Smooth muscle cell (in vitro differentiated cells): ENCODE measurements around the gene TTBK1. TPM values are rescaled to one million over a fixed set of nuclear protein-coding genes. Genes with fewer than 3 reads are reported as not detected.

Experiments used
- DNase-seq: peaks from one replicate; lab custom pipeline; 2025; ENCODE audit not compliant: unreplicated experiment; lab: John Stamatoyannopoulos, UW
- H2AFZ ChIP-seq: fragments of 200-600 bp; sonication (generic); 2 replicates; pipeline ENCODE4 v1.6.0; 2016; ENCODE audit warnings: antibody characterized with exemption, low read depth, mild to moderate bottlenecking
- H3F3A ChIP-seq: fragments of 200-600 bp; sonication (generic); 2 replicates; pipeline ENCODE4 v1.6.0; 2017; ENCODE audit warnings: antibody characterized with exemption, low read depth
- H3K27ac ChIP-seq: fragments of 200-600 bp; sonication (generic); 2 replicates; pipeline ENCODE4 v1.5.1; 2016; ENCODE audit warnings: low read depth, mild to moderate bottlenecking
- H3K27me3 ChIP-seq: fragments of 200-600 bp; sonication (generic); 2 replicates; pipeline ENCODE4 v1.6.1; 2016; ENCODE audit warnings: low read depth, mild to moderate bottlenecking
- H3K36me3 ChIP-seq: fragments of 200-600 bp; sonication (generic); 2 replicates; pipeline ENCODE4 v1.5.1; 2016; ENCODE audit warnings: low read depth
- H3K4me1 ChIP-seq: fragments of 200-600 bp; sonication (generic); 2 replicates; pipeline ENCODE4 v1.5.1; 2016; ENCODE audit warnings: low read depth
- H3K4me2 ChIP-seq: fragments of 200-600 bp; sonication (generic); 2 replicates; pipeline ENCODE4 v1.6.0; 2016; ENCODE audit warnings: mild to moderate bottlenecking
- H3K4me3 ChIP-seq: fragments of 200-600 bp; sonication (generic); 2 replicates; pipeline ENCODE4 v1.5.1; 2016; ENCODE audit warnings: mild to moderate bottlenecking
- H3K79me2 ChIP-seq: fragments of 200-600 bp; sonication (generic); 2 replicates; pipeline ENCODE4 v1.6.0; 2016; ENCODE audit warnings: low read depth, mild to moderate bottlenecking
- H3K9ac ChIP-seq: fragments of 200-600 bp; sonication (generic); 2 replicates; pipeline ENCODE4 v1.6.0; 2016; ENCODE audit warnings: low read depth
- H3K9me3 ChIP-seq: fragments of 200-600 bp; sonication (generic); replicated peaks from 2 replicates; pipeline ENCODE4 v1.5.1; 2016; ENCODE audit warnings: low read depth
- H4K20me1 ChIP-seq: fragments of 200-600 bp; sonication (generic); 2 replicates; pipeline ENCODE4 v1.6.0; 2016; ENCODE audit warnings: low read depth
- WGBS: methylation state at CpG from one replicate; pipeline ENCODE4 v1.1.7; 2016; ENCODE audit warnings: low lambda C conversion rate; 5-methylcytosine and 5-hydroxymethylcytosine counted together
- polyA plus RNA-seq: library from polyadenylated mRNA; unstranded; fragments of >200 nt; fragmentation: Nextera tagmentation; extraction: Ambion mirVana; gene quantifications from 2 replicates; pipeline ENCODE4 v1.2.1, GENCODE V29; 2016
- total RNA-seq: library from RNA; depleted of rRNA; stranded (reverse); fragments of >200 nt; gene quantifications from 2 replicates; pipeline ENCODE4 v1.2.3, GENCODE V29; 2014
- TF ChIP-seq, protein P1 (sequence below): fragments of 200-600 bp; sonication (generic); IDR thresholded peaks from 2 replicates; pipeline ENCODE4 v1.5.1; 2017; ENCODE audit warnings: borderline replicate concordance, mild to moderate bottlenecking, antibody characterized with exemption; ENCODE audit not compliant: insufficient read depth, poor library complexity, severe bottlenecking

TTBK1 gene
- total and polyA plus RNA-seq, 2 experiments from 2014 or later: not detected

DNA sequence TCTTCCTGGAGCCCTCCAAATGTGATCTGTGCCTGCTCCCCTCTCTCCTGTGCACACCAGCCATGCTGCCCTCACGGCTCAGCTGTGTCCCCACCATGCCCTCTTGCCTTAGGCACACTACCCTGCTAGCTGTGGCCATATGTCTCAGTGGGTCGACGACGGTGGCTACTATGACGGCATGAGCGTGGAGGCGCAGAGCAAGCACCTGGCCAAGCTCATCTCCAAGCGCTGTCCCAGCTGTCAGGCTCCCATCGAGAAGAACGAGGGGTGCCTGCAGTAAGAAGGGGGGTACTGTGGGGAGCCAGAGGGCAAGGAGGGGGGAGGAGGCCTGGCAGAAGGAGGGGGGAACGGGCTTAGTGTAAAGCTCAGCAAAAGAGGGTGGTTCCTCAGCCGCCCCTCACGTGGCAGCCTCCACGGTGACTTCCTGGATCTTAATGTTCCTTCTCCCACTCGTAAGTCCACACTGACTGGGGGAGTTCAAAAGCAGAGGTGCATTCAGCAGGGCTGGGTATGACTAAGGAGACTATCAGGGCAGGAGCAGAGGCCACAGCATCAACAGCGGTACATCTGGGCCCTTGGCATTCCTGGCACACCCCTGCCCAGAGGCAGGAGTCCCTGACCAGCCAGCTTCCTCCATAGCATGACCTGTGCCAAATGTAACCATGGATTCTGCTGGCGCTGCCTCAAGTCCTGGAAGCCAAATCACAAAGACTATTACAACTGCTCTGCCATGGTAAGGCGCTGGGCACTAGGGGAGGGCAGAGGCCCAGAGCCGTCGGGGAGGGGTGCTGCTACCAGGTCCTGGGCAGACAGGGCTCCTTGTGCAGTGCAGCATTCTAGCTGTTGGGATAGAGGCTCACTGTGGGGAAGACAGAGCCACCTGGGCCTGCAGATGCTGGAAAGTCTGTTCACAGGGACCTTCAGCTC, 22.0 kb upstream of the TTBK1 start:
- WGBS: 90% methylated on average over 20 of the region's 20 CpGs
- Histone ChIP-seq H3K4me3 (no peak overlapping the region), H3K27ac (no peak overlapping the region), H3K4me2 (no peak overlapping the region), H4K20me1 (no peaks in the 10 kb centered on the region), H3K4me1 (no peaks in the 10 kb centered on the region), H2AFZ (no peak overlapping the region), H3K9me3 (no peaks in the 10 kb centered on the region), H3K79me2 (no peaks in the 10 kb centered on the region), H3K9ac (no peak overlapping the region), H3F3A (no peaks in the 10 kb centered on the region), H3K36me3 (no peaks in the 10 kb centered on the region), H3K27me3 (no peaks in the 10 kb centered on the region)
- no peak for DNase-seq
- TF ChIP-seq, protein P1, sequence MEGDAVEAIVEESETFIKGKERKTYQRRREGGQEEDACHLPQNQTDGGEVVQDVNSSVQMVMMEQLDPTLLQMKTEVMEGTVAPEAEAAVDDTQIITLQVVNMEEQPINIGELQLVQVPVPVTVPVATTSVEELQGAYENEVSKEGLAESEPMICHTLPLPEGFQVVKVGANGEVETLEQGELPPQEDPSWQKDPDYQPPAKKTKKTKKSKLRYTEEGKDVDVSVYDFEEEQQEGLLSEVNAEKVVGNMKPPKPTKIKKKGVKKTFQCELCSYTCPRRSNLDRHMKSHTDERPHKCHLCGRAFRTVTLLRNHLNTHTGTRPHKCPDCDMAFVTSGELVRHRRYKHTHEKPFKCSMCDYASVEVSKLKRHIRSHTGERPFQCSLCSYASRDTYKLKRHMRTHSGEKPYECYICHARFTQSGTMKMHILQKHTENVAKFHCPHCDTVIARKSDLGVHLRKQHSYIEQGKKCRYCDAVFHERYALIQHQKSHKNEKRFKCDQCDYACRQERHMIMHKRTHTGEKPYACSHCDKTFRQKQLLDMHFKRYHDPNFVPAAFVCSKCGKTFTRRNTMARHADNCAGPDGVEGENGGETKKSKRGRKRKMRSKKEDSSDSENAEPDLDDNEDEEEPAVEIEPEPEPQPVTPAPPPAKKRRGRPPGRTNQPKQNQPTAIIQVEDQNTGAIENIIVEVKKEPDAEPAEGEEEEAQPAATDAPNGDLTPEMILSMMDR: no peak

DNA sequence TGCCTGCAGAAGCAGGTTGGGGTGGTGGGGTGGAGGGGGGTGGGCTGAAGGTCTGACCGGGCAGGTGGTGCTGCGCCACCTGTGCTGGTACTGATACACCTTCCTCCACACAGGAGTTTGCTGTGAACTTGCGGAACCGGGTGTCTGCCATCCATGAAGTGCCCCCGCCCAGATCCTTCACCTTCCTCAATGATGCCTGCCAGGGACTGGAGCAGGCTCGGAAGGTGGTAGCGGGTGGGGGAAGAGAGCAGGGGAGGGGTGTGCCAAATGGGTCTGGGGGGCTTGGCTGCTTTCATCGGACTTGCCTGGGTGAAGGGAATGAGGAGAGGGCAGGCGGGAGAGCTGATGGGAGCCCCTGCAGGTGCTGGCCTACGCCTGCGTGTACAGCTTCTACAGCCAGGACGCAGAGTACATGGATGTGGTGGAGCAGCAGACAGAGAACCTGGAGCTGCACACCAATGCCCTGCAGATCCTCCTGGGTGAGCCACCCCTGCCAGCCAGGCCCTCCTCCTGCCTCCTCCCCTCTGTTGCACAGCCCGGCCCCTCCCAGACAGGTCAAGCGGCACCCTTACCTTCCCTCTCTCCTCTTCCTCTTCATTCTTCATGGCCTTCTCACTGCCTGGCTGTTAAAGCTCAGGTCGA, 20.7 kb upstream of the TTBK1 start:
- H2AFZ ChIP-seq: no peak overlapping the region
- no peak overlapping the region for H3K9ac ChIP-seq
- no peaks in the 10 kb centered on the region for H3K4me1 ChIP-seq
- no peaks in the 10 kb centered on the region for H3K9me3 ChIP-seq
- no peaks in the 10 kb centered on the region for H3K79me2 ChIP-seq
- no peaks in the 10 kb centered on the region for H3K27me3 ChIP-seq
- H3K4me2 ChIP-seq: no peak overlapping the region
- H3K4me3 ChIP-seq: no peak overlapping the region
- no peaks in the 10 kb centered on the region for H3K36me3 ChIP-seq
- TF ChIP-seq, protein P1: no peak
- WGBS: 97% methylated on average over 15 of the region's 15 CpGs
- no peaks in the 10 kb centered on the region for H4K20me1 ChIP-seq
- no peaks in the 10 kb centered on the region for H3F3A ChIP-seq
- H3K27ac ChIP-seq: no peak overlapping the region
- DNase-seq: no peak

DNA sequence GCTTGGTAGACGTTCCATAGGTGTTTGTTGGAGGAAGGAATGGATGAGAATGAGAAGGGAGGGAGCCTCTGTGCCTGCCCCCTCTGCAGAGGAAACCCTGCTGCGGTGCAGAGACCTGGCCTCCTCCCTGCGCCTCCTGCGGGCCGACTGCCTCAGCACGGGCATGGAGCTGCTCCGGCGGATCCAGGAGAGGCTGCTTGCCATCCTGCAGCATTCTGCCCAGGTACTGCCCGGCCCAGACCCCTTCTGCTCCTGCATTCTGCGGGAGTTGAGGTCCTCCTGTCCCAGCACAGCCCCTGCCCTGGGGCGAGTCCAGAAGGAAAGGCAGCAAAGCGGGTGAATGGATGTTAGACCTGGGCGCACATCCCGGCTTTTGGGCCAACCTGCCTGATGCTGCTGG, 20.1 kb upstream of the TTBK1 start:
- no peak overlapping the region for H2AFZ ChIP-seq

More for the DNA sequence above, 20.1 kb upstream of the TTBK1 start:
- Histone ChIP-seq H4K20me1 (no peaks in the 10 kb centered on the region), H3K4me2 (no peak overlapping the region), H3K27me3 (no peaks in the 10 kb centered on the region), H3K9me3 (no peaks in the 10 kb centered on the region), H3K4me3 (no peak overlapping the region), H3K27ac (no peak overlapping the region), H3F3A (no peaks in the 10 kb centered on the region), H3K36me3 (no peaks in the 10 kb centered on the region), H3K79me2 (no peaks in the 10 kb centered on the region), H3K9ac (no peak overlapping the region), H3K4me1 (no peaks in the 10 kb centered on the region)
- TF ChIP-seq, protein P1: no peak
- DNase-seq: no peak
- 94% methylated on average over 14 of the region's 14 CpGs for WGBS
